ENCODE data around the gene NR1H3.

DNA sequence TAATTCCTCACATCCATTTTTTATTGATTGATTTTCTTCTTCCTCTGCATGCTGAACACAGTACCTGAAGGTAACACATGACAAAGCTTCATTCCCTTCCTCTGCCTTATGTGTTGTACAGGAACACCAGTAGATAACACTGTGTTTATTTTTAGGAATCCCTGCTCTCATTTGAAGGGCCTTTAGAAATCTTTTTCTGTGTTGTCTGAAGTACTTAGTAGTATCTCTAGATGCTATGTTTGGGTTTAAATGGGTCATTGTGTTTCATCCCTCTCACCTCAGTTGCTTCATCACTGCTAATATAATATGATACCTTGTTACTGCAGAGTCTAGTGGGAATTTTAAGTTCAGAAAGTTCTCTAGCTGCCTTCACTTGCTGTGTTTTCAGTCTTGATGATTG, 22.3 kb downstream of the NR1H3 start:
- no peak for TF ChIP-seq POLR2A (IDR thresholded peaks at IDR 0.05; ENCODE audit: low read depth, low read length)
- TF ChIP-seq RAD21 (IDR thresholded peaks at IDR 0.05; ENCODE audit: low read length) = no peak
- TF ChIP-seq, protein P1, sequence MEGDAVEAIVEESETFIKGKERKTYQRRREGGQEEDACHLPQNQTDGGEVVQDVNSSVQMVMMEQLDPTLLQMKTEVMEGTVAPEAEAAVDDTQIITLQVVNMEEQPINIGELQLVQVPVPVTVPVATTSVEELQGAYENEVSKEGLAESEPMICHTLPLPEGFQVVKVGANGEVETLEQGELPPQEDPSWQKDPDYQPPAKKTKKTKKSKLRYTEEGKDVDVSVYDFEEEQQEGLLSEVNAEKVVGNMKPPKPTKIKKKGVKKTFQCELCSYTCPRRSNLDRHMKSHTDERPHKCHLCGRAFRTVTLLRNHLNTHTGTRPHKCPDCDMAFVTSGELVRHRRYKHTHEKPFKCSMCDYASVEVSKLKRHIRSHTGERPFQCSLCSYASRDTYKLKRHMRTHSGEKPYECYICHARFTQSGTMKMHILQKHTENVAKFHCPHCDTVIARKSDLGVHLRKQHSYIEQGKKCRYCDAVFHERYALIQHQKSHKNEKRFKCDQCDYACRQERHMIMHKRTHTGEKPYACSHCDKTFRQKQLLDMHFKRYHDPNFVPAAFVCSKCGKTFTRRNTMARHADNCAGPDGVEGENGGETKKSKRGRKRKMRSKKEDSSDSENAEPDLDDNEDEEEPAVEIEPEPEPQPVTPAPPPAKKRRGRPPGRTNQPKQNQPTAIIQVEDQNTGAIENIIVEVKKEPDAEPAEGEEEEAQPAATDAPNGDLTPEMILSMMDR (conservative IDR thresholded peaks at IDR 0.05; ENCODE audit: low read depth, low read length) = no peak
- no peak for TF ChIP-seq MAZ (IDR thresholded peaks at IDR 0.05; ENCODE audit: borderline replicate concordance, low read depth, low read length)
- TF ChIP-seq CEBPB (IDR thresholded peaks at IDR 0.05; ENCODE audit: low read depth, low read length) = no peak
- TF ChIP-seq, protein P2, sequence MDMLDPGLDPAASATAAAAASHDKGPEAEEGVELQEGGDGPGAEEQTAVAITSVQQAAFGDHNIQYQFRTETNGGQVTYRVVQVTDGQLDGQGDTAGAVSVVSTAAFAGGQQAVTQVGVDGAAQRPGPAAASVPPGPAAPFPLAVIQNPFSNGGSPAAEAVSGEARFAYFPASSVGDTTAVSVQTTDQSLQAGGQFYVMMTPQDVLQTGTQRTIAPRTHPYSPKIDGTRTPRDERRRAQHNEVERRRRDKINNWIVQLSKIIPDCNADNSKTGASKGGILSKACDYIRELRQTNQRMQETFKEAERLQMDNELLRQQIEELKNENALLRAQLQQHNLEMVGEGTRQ (IDR thresholded peaks at IDR 0.05; ENCODE audit: low read depth, low read length) = no peak
